Kidney (tissue), 14 donors: ENCODE results near the gene PEBP1. TPM values are rescaled to one million over a fixed set of nuclear protein-coding genes. Genes with fewer than 3 reads are reported as not detected.

ENCODE experiments used
- DNase-seq, 5 donors: peaks; one replicate each; pipeline ENCODE4 v3.0.0-alpha.2; 2013 to 2020
- FAIRE-seq: peaks from 2 replicates; lab custom pipeline; 2012; peaks lifted over from hg19 to GRCh38; lab: Jason Lieb, UNC
- H3K27ac ChIP-seq, 2 donors: one replicate each; pipeline ENCODE4 v1.7.0; 2013; ENCODE audit warnings: low read depth in 2 of 2, low read length in 2 of 2, inconsistent platforms in 1 of 2
- H3K27me3 ChIP-seq: one replicate; pipeline ENCODE4 v1.7.1; 2013; ENCODE audit warnings: low read length, inconsistent platforms; ENCODE audit not compliant: control insufficient read depth, insufficient read depth
- H3K36me3 ChIP-seq, 3 donors: one replicate each; pipeline versions ENCODE4 v1.7.0 to v1.7.1; 2013; ENCODE audit warnings: low read length in 3 of 3, control low read depth in 1 of 3, inconsistent platforms in 1 of 3; ENCODE audit not compliant: insufficient read depth in 3 of 3, control insufficient read depth in 2 of 3
- H3K4me1 ChIP-seq, 3 donors: one replicate each; pipeline versions ENCODE4 v1.7.0 to v1.7.1; 2013; ENCODE audit warnings: low read length in 3 of 3, inconsistent platforms in 1 of 3, low read depth in 1 of 3; ENCODE audit not compliant: control insufficient read depth in 2 of 3, insufficient read depth in 2 of 3
- H3K4me3 ChIP-seq, 3 donors: one replicate each; pipeline versions ENCODE4 v1.7.0 to v1.8.1; 2013; ENCODE audit warnings: low read length in 3 of 3, control low read depth in 1 of 3, inconsistent platforms in 1 of 3
- H3K9ac ChIP-seq, 3 donors: one replicate each; pipeline versions ENCODE4 v1.7.0 to v1.7.1; 2013; ENCODE audit warnings: low read length in 3 of 3, control low read depth in 1 of 3, inconsistent platforms in 1 of 3
- H3K9me3 ChIP-seq, 3 donors: one replicate each; pipeline versions ENCODE4 v1.7.0 to v1.7.1; 2013; ENCODE audit warnings: low read length in 3 of 3, control low read depth in 1 of 3, inconsistent platforms in 1 of 3; ENCODE audit not compliant: control insufficient read depth in 2 of 3, insufficient read depth in 1 of 3
- CTCF ChIP-seq: IDR thresholded peaks from 3 replicates; pipeline ENCODE4 v1.5.1; 2012; ENCODE audit warnings: mild to moderate bottlenecking, moderate library complexity, borderline replicate concordance; ENCODE audit not compliant: insufficient read depth; ENCODE audit errors: extremely low read depth
- intact Hi-C: fragments of 100-400 bp; cut with DNase I; formaldehyde crosslinking; loops from one replicate; pipeline ENCODE4 v1.11.1; 2022
- polyA plus RNA-seq: library from polyadenylated mRNA; stranded (reverse); fragments of 350-450 nt; fragmentation: Illumina TruSeq; extraction: RNeasy Lipid Tissue Mini Kit (QIAGEN cat#74804); gene quantifications from one replicate; pipeline ENCODE4 v1.2.3, GENCODE V29; 2014; ENCODE audit warnings: low read depth, low replicate concordance; ENCODE audit not compliant: insufficient read depth
- total RNA-seq: library from RNA; stranded (reverse); fragmentation: NEBNext Ultra II Directional; extraction: Animal tissue kit (Norgen Biotek cat#: 25700); gene quantifications from one replicate; pipeline ENCODE4 v1.2.1, GENCODE V29; 2021
- donor health status: control.
- donor health status: control.
- donor health status: control.
- donor health status: control.
- donor health status: control.
- donor health status: DM: yes; HTN: yes; CAD: no.
- donor health status: Normal renal cell carcinoma (clear cell type).

PEBP1 gene
- total and polyA plus RNA-seq, 2 donors from 2014 or later = 321 to 1,168 TPM

- FAIRE-seq (no peak), DNase-seq (no peak)
- Histone ChIP-seq H3K9ac (peak overlapping the region; percentile 56 to 98 (median 90)), H3K9me3 (no peaks in the 10 kb centered on the region), H3K27me3 (no peaks in the 10 kb centered on the region), H3K36me3 (peaks cover 5 to 30% (median 19%) of the 10 kb centered on the region in 3 donors), H3K4me3 (peak overlapping the region; percentile 50 to 70 (median 63)), H3K4me1 (peaks cover 0 to 17% (median 0%) of the 10 kb centered on the region in 3 donors), H3K27ac (peak overlapping the region; percentile 89 to 95)
- intact Hi-C loops = no loop called here
- no peak for TF ChIP-seq CTCF
Measured at GRCh38 chr12:118137148-118137678, 1.3 kb downstream of the PEBP1 start.

GRCh38 chr12:118140825-118141224 lies 4.9 kb downstream of the PEBP1 start:
- Histone ChIP-seq H3K27me3 (no peaks in the 10 kb centered on the region), H3K36me3 (peaks cover 8 to 60% (median 38%) of the 10 kb centered on the region in 3 donors), H3K4me1 (peaks cover 0 to 16% (median 0%) of the 10 kb centered on the region in 3 donors), H3K9ac (no peak overlapping the region), H3K9me3 (no peaks in the 10 kb centered on the region), H3K27ac (no peak overlapping the region), H3K4me3 (no peak overlapping the region)
- TF ChIP-seq CTCF = no peak
- DNase-seq (no peak), FAIRE-seq (no peak)
- intact Hi-C loops = no loop called here

- no peak for FAIRE-seq
- no peak for TF ChIP-seq CTCF
- Histone ChIP-seq H3K4me3 (no peak overlapping the region), H3K9ac (no peak overlapping the region), H3K9me3 (no peaks in the 10 kb centered on the region), H3K27me3 (no peaks in the 10 kb centered on the region), H3K4me1 (peaks cover 0 to 4% (median 0%) of the 10 kb centered on the region in 3 donors), H3K27ac (no peak overlapping the region), H3K36me3 (peaks cover 6 to 59% (median 34%) of the 10 kb centered on the region in 3 donors)
- intact Hi-C loops = no loop called here
- no peak for DNase-seq
Measured at GRCh38 chr12:118144499-118144898, 8.6 kb downstream of the PEBP1 start.
